ENCODE measurements around the gene ELP2. TPM values are rescaled to one million over a fixed set of nuclear protein-coding genes. Genes with fewer than 3 reads are reported as not detected.
A peak's percentile ranks its signal among the peaks of the same experiment; 100 is the strongest.
"Not testable (repeated sequence)": the region's sequence is repeated elsewhere in the genome, so short reads cannot be mapped to it uniquely, and the experiment has no call there.

The ELP2 gene
- total RNA-seq, 1 experiment from 2014 or later, result 96.4 TPM

DNA sequence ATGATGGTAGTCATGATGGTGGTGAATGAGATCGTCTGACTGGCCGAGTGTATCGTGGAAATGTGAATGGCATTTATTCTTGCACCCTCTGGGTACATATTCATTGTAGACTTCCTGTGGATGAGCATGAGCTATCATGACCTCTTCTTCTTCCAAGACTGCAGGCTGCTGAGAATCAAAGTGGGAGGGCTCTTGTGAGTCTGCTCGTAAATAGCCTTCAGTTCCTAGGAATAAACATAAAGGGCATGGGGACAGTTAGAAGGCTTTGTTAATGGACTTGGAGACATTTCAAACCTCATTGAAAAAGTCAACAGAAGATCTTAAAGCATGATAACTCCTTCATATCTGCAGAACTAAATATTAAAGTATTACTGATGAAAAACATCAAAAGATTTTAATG lies 15.4 kb upstream of the ELP2 start:
- no peak for DNase-seq (ENCODE audit: low spot score)
- in situ Hi-C loops (cut with HindIII; ENCODE audit: low sequenced_read_pairs), result no loop called here

DNA sequence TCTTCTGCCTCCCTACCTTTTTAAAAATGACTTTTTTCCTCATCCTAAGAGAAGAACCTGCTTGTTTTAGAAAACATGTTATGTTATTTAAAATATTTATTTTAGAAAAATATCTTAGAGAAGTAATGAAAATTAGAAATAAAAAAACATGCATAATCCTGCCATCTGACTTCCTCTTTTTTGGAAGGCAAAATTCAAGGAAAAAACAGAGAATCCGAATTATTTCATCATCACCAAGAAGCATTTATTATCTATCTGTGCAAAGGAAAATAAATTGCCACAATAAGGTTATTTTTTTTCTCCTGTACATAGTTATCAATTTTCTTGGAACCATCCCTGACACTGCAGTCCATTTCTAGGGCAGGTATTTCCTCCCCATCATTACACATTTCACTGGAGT lies 15.0 kb upstream of the ELP2 start:
- in situ Hi-C loops (cut with HindIII; ENCODE audit: low sequenced_read_pairs), result no loop called here
- DNase-seq (ENCODE audit: low spot score), result no peak

DNA sequence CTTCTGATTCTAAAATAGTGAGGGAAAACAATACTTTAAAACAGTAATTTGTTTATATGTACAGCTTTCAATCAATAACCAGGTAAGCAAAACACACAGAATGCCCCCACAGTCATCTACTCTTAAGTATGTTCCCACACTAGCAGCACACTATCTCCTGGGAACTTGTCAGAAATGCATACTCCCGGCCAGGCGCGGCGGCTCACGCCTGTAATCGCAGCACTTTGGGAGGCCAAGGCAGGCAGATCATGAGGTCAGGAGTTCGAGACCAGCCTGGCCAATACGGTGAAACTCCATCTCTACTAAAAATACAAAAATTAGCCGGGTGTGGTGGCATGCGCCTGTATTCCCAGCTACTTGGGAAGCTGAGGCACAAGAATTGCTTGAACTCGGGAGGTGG lies 12.9 kb upstream of the ELP2 start:
- DNase-seq (ENCODE audit: low spot score); in situ Hi-C loops (cut with HindIII; ENCODE audit: low sequenced_read_pairs): not testable (repeated sequence)

DNA sequence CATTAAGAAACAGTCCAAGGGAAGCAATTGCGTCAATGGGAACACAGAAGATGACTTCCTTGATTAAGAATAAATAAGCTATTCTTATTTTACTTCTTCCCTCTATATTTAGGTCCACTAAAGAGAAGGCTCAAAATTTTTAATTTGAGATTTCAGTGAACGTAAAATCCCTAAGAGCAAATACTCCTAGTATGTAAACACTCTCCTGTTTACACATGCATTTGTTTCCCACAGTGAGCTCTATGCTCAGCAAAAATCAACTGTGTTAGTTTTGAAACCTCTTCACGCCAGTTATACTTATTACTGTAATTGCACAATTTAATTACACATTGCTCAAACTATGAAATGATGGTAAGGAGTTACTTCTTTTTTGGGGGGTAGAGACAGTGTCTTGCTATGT lies 9.4 kb upstream of the ELP2 start:
- in situ Hi-C loops (cut with HindIII; ENCODE audit: low sequenced_read_pairs), result no loop called here
- DNase-seq (ENCODE audit: low spot score), result no peak

DNA sequence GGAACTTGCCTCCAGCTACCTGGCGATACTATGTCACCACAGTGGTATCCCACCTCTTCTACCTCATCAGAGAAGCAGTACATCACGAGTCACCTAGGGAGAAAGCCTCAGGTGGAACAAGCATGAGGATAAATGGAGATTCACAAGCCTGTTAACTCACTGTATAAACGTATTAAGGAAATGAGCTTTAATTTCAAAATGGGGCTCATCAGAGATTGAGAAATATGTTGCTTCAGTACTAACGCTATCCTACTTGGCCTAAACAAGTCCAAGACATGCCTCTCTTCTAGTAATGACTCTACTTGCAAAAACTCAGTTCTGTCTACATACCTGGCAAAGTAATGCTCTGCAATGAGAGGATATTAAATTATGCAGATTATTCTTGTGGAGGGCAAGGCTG lies 4.9 kb upstream of the ELP2 start:
- DNase-seq (ENCODE audit: low spot score), result no peak
- in situ Hi-C loops (cut with HindIII; ENCODE audit: low sequenced_read_pairs), result no loop called here

DNA sequence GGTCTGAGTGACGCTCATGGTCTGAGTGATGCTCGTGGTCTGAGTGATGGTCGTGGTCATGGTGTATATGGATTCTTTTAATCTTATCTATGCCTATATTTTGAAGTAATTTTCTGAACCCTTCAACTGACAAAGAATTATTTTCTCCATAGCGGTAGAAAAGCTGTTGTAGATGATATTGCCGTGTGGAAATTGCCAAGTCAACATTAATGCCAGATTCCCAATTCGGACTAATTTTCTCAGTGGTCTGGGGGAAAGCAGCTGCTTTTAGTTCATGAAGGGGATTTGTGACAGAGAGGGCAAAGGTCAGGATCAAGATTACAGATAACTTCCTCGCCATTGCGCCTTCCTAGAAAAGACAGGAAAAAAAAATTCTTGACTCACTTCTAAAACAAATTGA lies 3.0 kb upstream of the ELP2 start:
- DNase-seq (ENCODE audit: low spot score), result no peak
- in situ Hi-C loops (cut with HindIII; ENCODE audit: low sequenced_read_pairs), result no loop called here

DNA sequence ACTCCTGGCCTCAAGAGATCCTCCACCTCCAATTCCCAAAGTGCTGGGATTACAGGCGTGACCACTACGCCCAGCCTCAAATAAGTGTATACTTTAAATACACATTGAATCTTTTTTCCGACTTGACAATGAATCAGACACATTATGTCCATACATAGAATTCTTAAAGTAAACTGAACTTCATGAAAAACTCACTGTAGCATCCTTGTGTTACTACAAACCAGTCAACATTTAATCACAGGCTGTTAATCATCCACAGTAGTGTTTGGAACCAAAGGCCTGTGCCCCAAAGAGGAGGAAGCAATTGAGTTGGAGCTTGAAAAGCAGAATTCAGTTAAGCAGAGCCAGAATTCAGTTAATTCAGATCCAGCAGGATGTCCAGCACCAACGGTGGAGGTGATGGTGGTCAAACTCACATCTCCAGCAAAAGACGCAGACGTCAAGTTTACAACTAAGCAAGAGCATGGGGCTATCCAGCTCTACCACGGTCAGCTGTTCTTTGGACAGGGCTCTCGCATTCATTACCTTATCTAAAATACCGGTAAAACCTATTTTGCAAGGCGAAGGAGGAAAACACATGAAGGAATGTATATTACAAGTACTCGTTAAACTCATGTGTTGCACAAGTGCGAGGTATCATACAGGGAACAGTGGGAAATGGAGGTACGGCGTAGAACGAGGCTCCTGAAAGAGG lies 1.7 kb upstream of the ELP2 start:
- in situ Hi-C loops (cut with HindIII; ENCODE audit: low sequenced_read_pairs), result no loop called here
- DNase-seq (ENCODE audit: low spot score), result peak; percentile 48

DNA sequence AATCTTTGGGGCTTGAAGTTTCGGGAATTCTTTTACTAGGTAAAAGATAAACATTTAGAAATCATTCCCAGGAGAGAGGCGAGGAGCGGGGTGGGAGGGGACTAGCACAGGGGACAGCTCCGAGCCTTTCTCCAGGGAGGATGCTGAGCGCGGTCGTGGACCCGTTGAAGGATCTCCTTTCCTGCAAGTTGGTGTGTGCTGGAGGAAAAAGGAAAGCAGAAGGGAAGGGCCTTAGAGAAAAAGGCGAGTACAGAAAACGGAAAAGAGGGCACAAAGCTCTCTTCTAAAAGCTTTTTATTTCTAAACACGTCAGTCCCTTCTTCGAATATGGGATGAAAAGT lies 1.2 kb upstream of the ELP2 start:
- DNase-seq (ENCODE audit: low spot score), result no peak
- in situ Hi-C loops (cut with HindIII; ENCODE audit: low sequenced_read_pairs), result no loop called here

DNA sequence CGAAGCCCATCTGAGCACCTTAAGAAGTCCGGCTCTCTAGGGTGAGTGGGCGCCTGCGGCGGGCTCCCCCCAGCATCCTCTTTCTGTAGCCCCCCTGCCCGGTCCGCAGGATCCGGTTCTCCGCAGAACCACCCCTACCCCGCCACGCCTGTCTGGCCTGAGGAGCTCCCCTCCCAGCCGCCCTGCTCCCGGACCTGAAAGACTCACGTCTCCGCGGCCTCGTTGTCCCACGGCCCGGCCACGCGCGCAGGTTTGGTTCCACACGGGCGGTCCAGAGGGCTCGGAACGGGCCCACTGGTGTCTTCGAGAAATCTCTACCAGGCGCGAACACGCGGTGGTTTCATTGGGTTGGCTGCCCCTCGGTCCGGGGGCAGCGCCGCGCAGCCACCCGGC lies 796 bp upstream of the ELP2 start:
- no peak for DNase-seq (ENCODE audit: low spot score)
- in situ Hi-C loops (cut with HindIII; ENCODE audit: low sequenced_read_pairs), result no loop called here

DNA sequence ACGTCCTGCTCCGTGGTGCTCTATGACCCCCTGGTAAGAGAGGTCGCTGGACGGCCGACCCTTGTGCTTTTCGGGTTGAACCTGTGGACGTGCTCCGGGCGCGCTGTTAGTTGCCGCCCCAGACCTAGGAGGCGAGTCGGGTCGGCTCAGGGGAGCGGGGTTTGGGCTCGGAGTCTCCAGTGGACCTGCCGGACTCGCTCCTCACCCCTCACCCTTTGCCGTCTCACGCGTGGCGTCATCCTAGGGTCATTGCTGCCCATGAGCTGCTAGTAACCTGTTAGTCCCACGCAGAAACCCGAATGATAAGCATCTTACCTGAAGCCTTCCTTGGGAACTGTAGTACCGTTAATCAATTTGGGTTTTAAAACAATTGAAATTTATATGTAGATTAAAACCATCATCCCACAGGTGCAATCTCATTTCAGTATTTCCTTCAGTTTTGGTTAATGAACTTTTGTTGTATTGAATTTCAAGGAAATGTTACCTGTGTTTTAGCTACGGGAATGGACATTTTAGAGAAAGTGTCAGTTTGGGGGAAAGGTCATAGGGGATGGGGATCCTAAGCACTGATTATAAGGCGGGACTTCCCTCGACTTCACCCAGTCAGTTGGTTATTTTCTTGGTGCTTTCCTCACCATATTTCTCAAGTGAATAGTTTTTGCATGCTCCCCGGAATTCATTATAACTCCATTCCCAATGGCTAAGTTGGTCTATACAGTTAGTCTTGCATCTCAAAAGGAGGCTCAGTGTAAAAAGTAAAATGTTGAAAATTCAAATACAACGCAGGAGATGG lies 536 bp downstream of the ELP2 start:
- in situ Hi-C loops (cut with HindIII; ENCODE audit: low sequenced_read_pairs), result no loop called here
- DNase-seq (ENCODE audit: low spot score), result no peak

DNA sequence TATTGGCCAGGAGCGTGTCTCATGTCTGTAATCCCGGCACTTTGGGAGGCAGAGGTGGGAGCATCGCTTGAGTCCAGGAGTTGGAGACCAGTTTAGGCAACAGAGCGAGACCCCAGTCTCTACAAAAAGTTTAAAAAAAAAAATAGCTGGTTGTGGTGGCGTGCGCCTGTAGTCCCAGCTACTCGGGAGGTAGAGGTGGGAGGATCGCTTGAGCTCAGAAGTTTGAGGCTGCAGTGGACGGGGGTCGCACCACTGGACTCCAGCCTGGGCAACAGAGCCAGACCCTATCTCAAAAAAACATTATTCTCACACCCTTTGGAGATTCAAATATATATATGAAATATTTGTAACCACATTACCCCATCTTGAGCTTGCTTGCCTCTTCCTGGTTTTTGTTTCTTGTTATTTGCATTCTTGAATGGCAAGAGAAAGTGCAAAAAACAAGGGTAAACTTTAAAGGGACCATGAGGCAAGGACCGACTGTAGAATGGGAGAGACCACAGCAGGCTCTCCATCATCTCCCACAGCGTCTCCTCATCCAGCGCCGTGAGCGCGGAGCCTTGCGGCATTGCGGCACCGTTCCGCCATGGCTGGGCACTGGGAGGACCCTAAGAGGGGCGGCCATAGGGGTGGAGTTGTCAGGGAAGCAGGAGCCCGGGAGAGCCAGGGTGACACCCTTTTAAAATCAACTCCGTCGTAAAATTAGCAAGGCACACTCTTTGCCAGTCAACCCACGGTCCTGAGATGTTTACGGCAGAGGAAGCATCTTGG lies 1.4 kb downstream of the ELP2 start:
- in situ Hi-C loops (cut with HindIII; ENCODE audit: low sequenced_read_pairs), result no loop called here
- DNase-seq (ENCODE audit: low spot score), result no peak

DNA sequence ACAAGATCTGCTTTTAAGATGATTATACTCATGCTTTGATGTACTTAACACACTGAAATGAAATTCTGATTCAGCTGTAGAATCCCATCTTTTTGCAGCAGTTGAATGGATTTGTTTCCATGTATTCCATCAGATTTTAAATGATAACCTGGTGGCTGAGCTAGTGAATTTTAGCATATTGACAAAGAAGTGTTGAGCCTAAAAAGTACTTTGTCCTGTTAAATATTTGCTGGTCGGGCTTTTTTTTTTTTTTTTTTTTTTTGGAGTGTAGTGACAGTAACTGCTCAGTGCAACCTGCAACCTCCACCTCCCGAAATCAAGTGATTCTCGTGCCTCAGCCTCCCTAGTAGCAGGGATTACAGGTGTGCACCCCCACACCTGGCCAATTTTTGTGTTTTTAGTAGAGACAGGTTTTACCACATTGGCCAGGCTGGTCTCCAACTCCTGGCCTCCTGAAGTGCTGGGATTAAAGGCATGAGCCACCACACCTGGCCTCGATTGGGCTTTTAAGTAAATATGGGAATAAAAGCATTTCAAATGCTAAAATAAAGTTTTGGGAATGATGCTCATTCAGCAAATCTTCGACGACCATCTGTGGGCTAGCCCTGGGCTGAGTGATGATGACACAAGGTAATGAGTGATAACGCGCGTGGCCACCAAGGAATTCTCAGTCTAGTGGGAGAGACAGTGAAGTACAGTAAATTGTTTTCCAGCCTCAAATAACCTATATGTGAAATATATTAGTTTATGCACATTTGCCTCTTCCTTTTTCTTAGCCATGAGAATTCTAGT lies 2.2 kb downstream of the ELP2 start:
- in situ Hi-C loops (cut with HindIII; ENCODE audit: low sequenced_read_pairs), result no loop called here

DNA sequence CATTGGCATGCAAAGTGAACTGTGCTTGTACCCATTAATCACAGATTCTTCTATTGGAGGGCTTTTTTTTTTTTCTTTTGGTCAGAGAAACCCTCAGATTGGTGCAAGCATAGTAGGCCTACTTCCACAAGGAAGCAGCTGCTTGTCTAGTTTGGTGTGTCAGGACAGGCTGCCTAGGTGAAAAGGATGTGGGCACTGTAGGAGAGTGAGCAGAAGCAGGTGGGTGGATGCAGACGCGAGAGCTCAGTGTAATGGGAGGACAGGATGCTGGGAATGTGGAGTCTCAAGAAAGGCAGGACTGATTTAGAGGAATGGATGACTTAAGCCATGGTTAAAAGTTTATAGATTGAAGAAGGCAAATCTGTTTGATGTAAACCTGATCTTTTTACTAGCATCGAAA lies 3.1 kb downstream of the ELP2 start:
- in situ Hi-C loops (cut with HindIII; ENCODE audit: low sequenced_read_pairs), result no loop called here
- DNase-seq (ENCODE audit: low spot score), result no peak

More for the DNA sequence above, 2.2 kb downstream of the ELP2 start:
- no peak for DNase-seq (ENCODE audit: low spot score)

DNA sequence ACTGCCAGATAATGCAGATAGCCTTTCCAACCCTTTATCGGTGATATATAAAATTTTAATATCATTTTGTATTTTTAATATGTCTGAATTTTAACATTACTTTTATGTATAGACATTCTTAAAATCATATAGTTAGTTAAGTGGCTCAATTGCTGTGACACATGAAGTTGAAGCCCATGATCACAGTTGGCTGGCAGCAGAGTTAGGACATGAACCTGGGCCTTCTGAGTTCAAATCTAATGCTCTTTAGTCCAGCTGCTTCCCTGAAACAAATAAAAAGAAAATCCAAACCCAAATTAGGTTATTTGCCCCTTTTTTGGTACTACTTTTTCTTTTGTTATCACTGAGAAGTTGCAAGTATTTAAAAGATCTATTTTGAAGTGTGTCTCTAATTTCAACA lies 5.6 kb downstream of the ELP2 start:
- in situ Hi-C loops (cut with HindIII; ENCODE audit: low sequenced_read_pairs), result no loop called here

DNA sequence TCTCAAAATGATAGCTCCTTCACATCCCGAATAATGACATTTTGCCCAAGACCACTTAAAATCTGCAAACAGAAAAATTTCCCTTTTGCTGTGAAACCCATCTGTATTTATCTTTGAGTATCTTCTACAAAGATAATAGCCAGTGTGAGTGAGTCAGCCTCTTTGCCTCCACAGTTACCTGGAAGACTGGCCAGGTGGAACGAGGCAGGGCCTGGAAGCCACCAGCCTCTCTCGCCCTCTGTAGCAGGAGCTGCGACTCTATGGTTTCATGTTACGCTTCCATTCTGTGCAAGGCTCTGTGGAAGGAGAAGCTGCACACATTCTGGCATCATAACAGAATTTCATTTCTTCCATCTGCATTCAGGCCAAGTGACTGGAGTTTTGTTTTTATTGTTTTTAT lies 9.5 kb downstream of the ELP2 start:
- DNase-seq (ENCODE audit: low spot score), result no peak
- in situ Hi-C loops (cut with HindIII; ENCODE audit: low sequenced_read_pairs), result no loop called here

More for the DNA sequence above, 5.6 kb downstream of the ELP2 start:
- DNase-seq (ENCODE audit: low spot score), result no peak

DNA sequence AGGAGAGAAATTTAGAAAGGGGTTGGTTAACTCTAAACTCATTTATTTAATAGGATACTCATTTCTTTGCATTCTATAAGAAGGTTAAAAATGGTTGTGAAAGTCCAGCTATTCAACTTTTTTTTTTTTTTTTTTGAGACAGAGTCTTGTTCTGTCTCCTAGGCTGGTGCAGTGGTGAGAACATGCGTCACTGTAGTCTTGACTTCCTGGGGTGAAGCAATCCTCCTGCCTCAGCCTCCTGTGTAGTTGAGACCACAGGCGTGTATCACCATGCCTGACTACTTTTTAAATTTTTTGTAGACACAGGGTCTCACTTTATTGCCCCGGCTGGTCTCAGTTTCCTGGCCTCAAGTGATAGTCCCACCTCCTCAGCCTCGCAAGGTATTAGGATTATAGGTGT lies 11.9 kb downstream of the ELP2 start:
- in situ Hi-C loops (cut with HindIII; ENCODE audit: low sequenced_read_pairs), result no loop called here
- DNase-seq (ENCODE audit: low spot score), result no peak

DNA sequence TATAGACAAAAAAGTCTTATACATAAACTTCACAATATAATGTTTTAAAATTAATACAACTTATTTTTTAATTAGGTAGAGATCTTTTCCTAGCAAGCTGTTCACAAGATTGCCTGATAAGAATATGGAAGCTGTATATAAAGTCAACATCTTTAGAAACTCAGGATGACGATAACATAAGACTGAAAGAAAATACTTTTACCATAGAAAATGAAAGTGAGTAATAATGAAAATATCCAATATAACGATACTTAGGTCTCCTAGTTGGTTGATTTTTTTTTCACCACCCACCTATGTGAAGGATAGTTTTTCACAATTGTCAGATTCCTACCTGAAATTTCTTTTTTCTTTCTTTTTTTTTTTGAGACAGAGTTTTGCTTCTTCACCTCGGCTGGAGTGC lies 13.1 kb downstream of the ELP2 start:
- no peak for DNase-seq (ENCODE audit: low spot score)
- in situ Hi-C loops (cut with HindIII; ENCODE audit: low sequenced_read_pairs), result no loop called here

DNA sequence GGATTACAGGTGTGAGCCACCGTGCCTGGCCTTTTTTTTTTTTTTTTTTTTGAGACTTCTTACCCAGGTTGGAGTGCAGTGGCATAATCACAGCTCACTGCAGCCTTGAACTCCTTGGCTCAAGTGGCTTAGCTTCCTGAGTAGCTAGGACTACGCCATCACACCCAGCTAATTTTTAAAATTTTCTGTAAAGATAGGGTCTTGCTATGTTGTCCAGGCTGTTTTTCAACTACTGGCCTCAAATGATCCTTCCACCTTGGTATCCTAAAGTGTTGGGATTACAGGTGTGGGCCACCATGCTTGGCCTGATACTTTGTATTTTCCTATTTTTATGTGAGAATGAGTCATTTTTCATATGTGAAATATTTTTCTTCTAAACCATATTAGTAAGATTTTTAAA lies 13.7 kb downstream of the ELP2 start:
- no peak for DNase-seq (ENCODE audit: low spot score)
- in situ Hi-C loops (cut with HindIII; ENCODE audit: low sequenced_read_pairs), result no loop called here

DNA sequence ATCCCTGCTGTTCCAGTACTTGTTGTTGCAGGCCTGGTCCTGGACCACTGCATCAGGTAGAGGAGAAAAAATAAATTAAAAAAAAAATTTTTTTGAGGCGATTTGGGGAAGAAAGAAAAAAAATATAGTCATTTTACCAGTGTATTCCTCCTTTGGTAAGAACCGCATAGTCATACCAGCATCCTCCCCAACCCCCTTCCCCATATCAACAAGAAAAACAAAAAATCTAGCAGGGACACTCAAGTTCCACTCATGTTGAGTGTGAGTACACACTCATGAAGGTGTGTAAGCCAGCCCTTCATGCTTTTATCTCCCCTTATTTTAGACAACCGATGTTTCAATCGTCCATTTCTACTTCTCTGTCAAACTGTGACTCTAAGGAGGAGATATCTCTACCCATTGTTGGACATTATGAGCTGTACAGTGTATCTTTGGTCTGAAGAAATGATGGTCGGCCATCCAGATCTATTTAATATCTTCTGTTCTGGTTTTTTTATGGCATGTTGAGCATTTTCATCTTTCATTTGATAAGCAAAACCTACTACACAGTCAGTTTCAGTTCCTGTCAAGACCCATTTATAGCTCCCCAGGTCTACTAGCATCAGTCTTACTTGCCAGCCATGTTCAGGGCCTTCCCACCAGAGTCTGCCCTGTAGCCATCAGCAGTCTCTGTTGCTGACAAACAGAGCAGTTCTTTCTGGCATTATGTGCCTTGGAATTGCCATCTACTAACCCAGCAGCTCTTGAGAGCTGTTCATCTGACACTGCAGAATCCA lies 20.0 kb downstream of the ELP2 start:
- DNase-seq (ENCODE audit: low spot score), result no peak
- in situ Hi-C loops (cut with HindIII; ENCODE audit: low sequenced_read_pairs), result no loop called here
